Spleen (tissue), 11 donors: ENCODE measurements around the gene ATG7. TPM values are rescaled to one million over a fixed set of nuclear protein-coding genes. Genes with fewer than 3 reads are reported as not detected.
A peak's percentile ranks its signal among the peaks of the same experiment; 100 is the strongest.

Experiments used
- DNase-seq: peaks from one replicate; pipeline ENCODE4 v3.0.0-alpha.2; 2020
- H3K27ac ChIP-seq, 8 donors: fragments of 200-600 bp; sonication (generic) in 7 of 8; 1 replicate in 4 of 8; 2 replicates in 4 of 8; pipeline versions ENCODE4 v1.5.0 to v1.8.0; 2016 to 2021; ENCODE audit warnings: inconsistent platforms in 4 of 8, mild to moderate bottlenecking in 4 of 8, moderate library complexity in 1 of 8
- H3K27me3 ChIP-seq, 7 donors: fragments of 200-600 bp; sonication (generic) in 6 of 7; replicated peaks in 1 of 7; 1 replicate in 4 of 7; 2 replicates in 3 of 7; pipeline versions ENCODE4 v1.5.0 to v1.8.0; 2016 to 2021; ENCODE audit warnings: inconsistent platforms in 3 of 7, mild to moderate bottlenecking in 1 of 7
- H3K36me3 ChIP-seq, 6 donors: fragments of 200-600 bp; sonication (generic) in 5 of 6; 1 replicate in 4 of 6; 2 replicates in 2 of 6; pipeline versions ENCODE4 v1.5.0 to v1.8.0; 2016 to 2021; ENCODE audit warnings: inconsistent platforms in 2 of 6
- H3K4me1 ChIP-seq, 6 donors: fragments of 200-600 bp; sonication (generic) in 5 of 6; 1 replicate in 3 of 6; 2 replicates in 3 of 6; pipeline versions ENCODE4 v1.5.0 to v1.8.0; 2016 to 2021; ENCODE audit warnings: inconsistent platforms in 3 of 6
- H3K4me3 ChIP-seq, 8 donors: fragments of 200-600 bp; sonication (generic) in 7 of 8; 1 replicate in 4 of 8; 2 replicates in 4 of 8; pipeline versions ENCODE4 v1.5.0 to v1.8.0; 2016 to 2021; ENCODE audit warnings: inconsistent platforms in 4 of 8, mild to moderate bottlenecking in 4 of 8, moderate library complexity in 2 of 8
- H3K9me3 ChIP-seq, 8 donors: fragments of 200-600 bp; sonication (generic) in 7 of 8; 1 replicate in 4 of 8; 2 replicates in 4 of 8; pipeline versions ENCODE4 v1.5.0 to v1.8.0; 2016 to 2021; ENCODE audit warnings: inconsistent platforms in 4 of 8
- CTCF ChIP-seq, 11 experiments: fragments of 200-600 bp in 7 of 11; fragments of 450-650 bp in 4 of 11; sonication (generic) in 4 of 11; IDR thresholded peaks in 8 of 11; conservative IDR thresholded peaks in 3 of 11; 1 replicate in 7 of 11; 2 replicates in 4 of 11; pipeline versions ENCODE4 v1.4.0 to v1.8.0; 2016 to 2021; ENCODE audit warnings: antibody characterized with exemption in 11 of 11, inconsistent platforms in 4 of 11, mild to moderate bottlenecking in 1 of 11
- POLR2A ChIP-seq, 3 donors: fragments of 450-650 bp; IDR thresholded peaks; one replicate each; pipeline ENCODE4 v1.5.1; 2017; ENCODE audit warnings: antibody characterized with exemption in 3 of 3, mild to moderate bottlenecking in 1 of 3
- POLR2AphosphoS5 ChIP-seq, 3 donors: sonication (generic); formaldehyde crosslinking; IDR thresholded peaks; one replicate each; pipeline ENCODE4 v1.5.1; 2017; ENCODE audit warnings: antibody characterized with exemption in 3 of 3
- WGBS, 5 donors: extraction: QIAGEN DNeasy Blood & Tissue Kit in 3 of 5; methylation state at CpG; one replicate each; pipeline versions ENCODE4 v1.1.5 to v1.1.7; 2013 to 2018; 5-methylcytosine and 5-hydroxymethylcytosine counted together
- intact Hi-C: fragments of 100-400 bp; cut with DNase I; formaldehyde crosslinking; loops from one replicate; pipeline ENCODE4 v1.15.0; 2023; ENCODE audit warnings: low total_unique reads
- polyA plus RNA-seq, 3 donors: library from polyadenylated mRNA; stranded (reverse); fragments of 200-250 nt; gene quantifications; one replicate each; pipeline ENCODE4 v1.2.1, GENCODE V29; 2013
- total RNA-seq, 7 donors: library from RNA; depleted of rRNA in 3 of 7; stranded (reverse); fragments of >200 nt in 3 of 7; fragmentation: NEBNext Ultra II Directional in 4 of 7; extraction: Animal tissue kit (Norgen Biotek cat#: 25700) in 4 of 7; gene quantifications; one replicate each; pipeline versions ENCODE4 v1.1.0 to v1.2.1, GENCODE V29; 2016 to 2021
- donor health status: healthy with polysubstance abuse.
- donor health status: DM: no; HTN: no; CAD: no; lungs with moderate emphysema.
- donor health status: DM: no; HTN: no; CAD: no.
- donor health status: Bipolar disorder and iron deficiency.
- donor health status: healthy.
- donor health status: DM: no; HTN: no; CAD: no.
- donor health status: DM: yes; HTN: yes; CAD: no.

The ATG7 gene
- total and polyA plus RNA-seq, 10 donors: 7.5 to 114 (median 77.1) TPM

DNA sequence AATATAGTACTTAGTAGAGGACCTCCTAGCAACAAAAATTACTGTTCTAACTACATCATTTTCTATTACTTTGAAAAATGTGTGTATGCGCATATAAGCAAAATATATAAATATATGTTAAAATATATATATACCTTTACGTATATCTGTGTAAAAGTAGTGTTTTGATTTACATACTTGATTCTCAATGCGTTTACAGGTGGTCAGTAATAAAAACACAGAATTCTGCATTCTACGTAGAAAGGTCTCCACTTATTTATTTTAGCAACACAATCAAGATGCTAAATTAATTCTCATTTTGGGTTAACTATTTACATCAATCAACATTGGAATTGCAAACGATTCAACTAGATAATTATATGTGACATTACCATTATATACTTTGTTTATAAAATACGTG, 158.0 kb downstream of the ATG7 start:
- Histone ChIP-seq H3K9me3 (no peaks in the 10 kb centered on the region), H3K27me3 (no peaks in the 10 kb centered on the region), H3K4me3 (no peak overlapping the region), H3K36me3 (peaks cover 0 to 42% (median 7%) of the 10 kb centered on the region in 6 donors), H3K27ac (no peak overlapping the region), H3K4me1 (peaks cover 0 to 18% (median 7%) of the 10 kb centered on the region in 6 donors)
- 84 to 86% (median 85%) methylated on average over 6 of the region's 6 CpGs for WGBS, 5 donors
- no peak for TF ChIP-seq POLR2A (IDR thresholded peaks at IDR 0.05)
- TF ChIP-seq CTCF (IDR thresholded peaks at IDR 0.05 in 8 of 11, conservative IDR thresholded peaks at IDR 0.05 in 3 of 11): no peak
- TF ChIP-seq POLR2AphosphoS5 (IDR thresholded peaks at IDR 0.05): no peak
- intact Hi-C loops: no loop called here
- DNase-seq: no peak

GRCh38 chr3:11430624-11431023, 158.4 kb downstream of the ATG7 start:
- DNase-seq: no peak
- 76 to 88% (median 87%) methylated on average over 2 of the region's 2 CpGs for WGBS, 5 donors

GRCh38 chr3:11431319-11431718, 159.1 kb downstream of the ATG7 start:
- H3K27ac ChIP-seq: no peak overlapping the region

More at GRCh38 chr3:11430624-11431023, 158.4 kb downstream of the ATG7 start:
- H3K9me3 ChIP-seq: no peaks in the 10 kb centered on the region
- H3K4me3 ChIP-seq: no peak overlapping the region
- peaks cover 0 to 47% (median 7%) of the 10 kb centered on the region in 6 donors for H3K36me3 ChIP-seq
- intact Hi-C loops: no loop called here
- no peak overlapping the region for H3K27ac ChIP-seq
- no peaks in the 10 kb centered on the region for H3K27me3 ChIP-seq
- peaks cover 0 to 21% (median 7%) of the 10 kb centered on the region in 6 donors for H3K4me1 ChIP-seq
- no peak for TF ChIP-seq POLR2AphosphoS5 (IDR thresholded peaks at IDR 0.05)

GRCh38 chr3:11434017-11434526, 161.9 kb downstream of the ATG7 start:
- Histone ChIP-seq H3K36me3 (peaks cover 0 to 24% (median 0%) of the 10 kb centered on the region in 6 donors), H3K9me3 (no peaks in the 10 kb centered on the region), H3K27me3 (no peaks in the 10 kb centered on the region), H3K4me3 (no peak overlapping the region), H3K4me1 (peaks cover 0 to 21% (median 7%) of the 10 kb centered on the region in 6 donors), H3K27ac (peak overlapping the region in 6 of 8 donors; percentile 2 to 59 (median 48))
- TF ChIP-seq POLR2AphosphoS5 (IDR thresholded peaks at IDR 0.05) (no peak), CTCF (IDR thresholded peaks at IDR 0.05 in 8 of 11, conservative IDR thresholded peaks at IDR 0.05 in 3 of 11) (no peak), POLR2A (IDR thresholded peaks at IDR 0.05) (no peak)
- no peak for DNase-seq
- 58 to 79% (median 62%) methylated on average over 3 of the region's 3 CpGs for WGBS, 5 donors
- intact Hi-C loops: no loop called here

More at GRCh38 chr3:11431319-11431718, 159.1 kb downstream of the ATG7 start:
- no peak for TF ChIP-seq POLR2A (IDR thresholded peaks at IDR 0.05)
- TF ChIP-seq CTCF (IDR thresholded peaks at IDR 0.05 in 8 of 11, conservative IDR thresholded peaks at IDR 0.05 in 3 of 11): no peak
- no peak for TF ChIP-seq POLR2AphosphoS5 (IDR thresholded peaks at IDR 0.05)
- Histone ChIP-seq H3K36me3 (peaks cover 0 to 48% (median 7%) of the 10 kb centered on the region in 6 donors), H3K9me3 (no peaks in the 10 kb centered on the region), H3K4me3 (no peak overlapping the region), H3K4me1 (peaks cover 0 to 21% (median 7%) of the 10 kb centered on the region in 6 donors), H3K27me3 (no peaks in the 10 kb centered on the region)
- 92 to 98% (median 96%) methylated on average over 3 of the region's 3 CpGs for WGBS, 5 donors
- intact Hi-C loops: no loop called here
- no peak for DNase-seq
